ENCODE results near the gene TRIM59.

- TF ChIP-seq, protein P1, sequence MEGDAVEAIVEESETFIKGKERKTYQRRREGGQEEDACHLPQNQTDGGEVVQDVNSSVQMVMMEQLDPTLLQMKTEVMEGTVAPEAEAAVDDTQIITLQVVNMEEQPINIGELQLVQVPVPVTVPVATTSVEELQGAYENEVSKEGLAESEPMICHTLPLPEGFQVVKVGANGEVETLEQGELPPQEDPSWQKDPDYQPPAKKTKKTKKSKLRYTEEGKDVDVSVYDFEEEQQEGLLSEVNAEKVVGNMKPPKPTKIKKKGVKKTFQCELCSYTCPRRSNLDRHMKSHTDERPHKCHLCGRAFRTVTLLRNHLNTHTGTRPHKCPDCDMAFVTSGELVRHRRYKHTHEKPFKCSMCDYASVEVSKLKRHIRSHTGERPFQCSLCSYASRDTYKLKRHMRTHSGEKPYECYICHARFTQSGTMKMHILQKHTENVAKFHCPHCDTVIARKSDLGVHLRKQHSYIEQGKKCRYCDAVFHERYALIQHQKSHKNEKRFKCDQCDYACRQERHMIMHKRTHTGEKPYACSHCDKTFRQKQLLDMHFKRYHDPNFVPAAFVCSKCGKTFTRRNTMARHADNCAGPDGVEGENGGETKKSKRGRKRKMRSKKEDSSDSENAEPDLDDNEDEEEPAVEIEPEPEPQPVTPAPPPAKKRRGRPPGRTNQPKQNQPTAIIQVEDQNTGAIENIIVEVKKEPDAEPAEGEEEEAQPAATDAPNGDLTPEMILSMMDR (IDR thresholded peaks at IDR 0.05; ENCODE audit: insufficient read depth, low read length), result no peak
- no peak for TF ChIP-seq REST (IDR thresholded peaks at IDR 0.05; ENCODE audit: insufficient replicate concordance, low read depth)
- no peak for TF ChIP-seq POLR2AphosphoS5 (IDR thresholded peaks at IDR 0.05; ENCODE audit: low read depth)
These were observed 56.1 kb downstream of the TRIM59 start for GRCh38 chr3:160393346-160394008.
